HuH-7.5 (cell line): ENCODE data around the gene MTFR1L.

Experiments used
- DNase-seq: peaks from one replicate; pipeline ENCODE4 v3.0.0; 2011; ENCODE audit warnings: low spot score

Gene MTFR1L

GRCh38 chr1:25863486-25864262 is 43.9 kb downstream of the MTFR1L start:
- DNase-seq, result no peak

- DNase-seq, result no peak
Measured at GRCh38 chr1:25864434-25864833, 44.7 kb downstream of the MTFR1L start.

- no peak for DNase-seq
Measured at GRCh38 chr1:25866288-25866687, 46.5 kb downstream of the MTFR1L start.

GRCh38 chr1:25867210-25867991 is 47.6 kb downstream of the MTFR1L start:
- no peak for DNase-seq

GRCh38 chr1:25869909-25870606 is 50.3 kb downstream of the MTFR1L start:
- no peak for DNase-seq

GRCh38 chr1:25870614-25871013 is 50.9 kb downstream of the MTFR1L start:
- DNase-seq, result no peak

GRCh38 chr1:25871086-25871703 is 51.4 kb downstream of the MTFR1L start:
- no peak for DNase-seq

- DNase-seq, result no peak
Measured at GRCh38 chr1:25871704-25872494, 52.1 kb downstream of the MTFR1L start.

- DNase-seq, result no peak
Measured at GRCh38 chr1:25872713-25873112, 53.0 kb downstream of the MTFR1L start.

GRCh38 chr1:25873120-25873519 is 53.4 kb downstream of the MTFR1L start:
- no peak for DNase-seq

- DNase-seq, result no peak
Measured at GRCh38 chr1:25874209-25874608, 54.5 kb downstream of the MTFR1L start.

- DNase-seq, result no peak
Measured at GRCh38 chr1:25874635-25875153, 54.9 kb downstream of the MTFR1L start.

- DNase-seq, result peak; percentile 54
Measured at GRCh38 chr1:25875154-25875855, 55.6 kb downstream of the MTFR1L start, which contains the start of gene PAQR7. Gene PAQR7 (minus strand): TSS chr1:25875708. CDS start chr1:25863839, 11,869 bp downstream.

- DNase-seq, result no peak
Measured at GRCh38 chr1:25875856-25876692, 56.3 kb downstream of the MTFR1L start.

GRCh38 chr1:25876693-25877077 is 56.9 kb downstream of the MTFR1L start:
- no peak for DNase-seq

GRCh38 chr1:25877155-25877554 is 57.4 kb downstream of the MTFR1L start:
- no peak for DNase-seq

GRCh38 chr1:25878690-25879089 is 58.9 kb downstream of the MTFR1L start:
- no peak for DNase-seq

GRCh38 chr1:25879675-25880074 is 59.9 kb downstream of the MTFR1L start:
- no peak for DNase-seq

- no peak for DNase-seq
Measured at GRCh38 chr1:25880518-25880917, 60.8 kb downstream of the MTFR1L start.

GRCh38 chr1:25881266-25881665 is 61.5 kb downstream of the MTFR1L start:
- no peak for DNase-seq
